IMR-90 (cell line): Measurements from ENCODE around the gene SNAP91.

Experiments used
- FOS ChIP-seq: fragments of 150-350 bp; IDR thresholded peaks from 2 replicates; pipeline ENCODE4 v1.6.1; 2016; ENCODE audit warnings: low read depth, low read length
- POLR2A ChIP-seq: IDR thresholded peaks from 2 replicates; pipeline ENCODE4 v1.6.1; 2012; ENCODE audit warnings: mild to moderate bottlenecking, low read depth, low read length

GRCh38 chr6:83505356-83505755, 203.5 kb downstream of the SNAP91 start:
- no peak for TF ChIP-seq POLR2A
- no peak for TF ChIP-seq FOS
